ENCODE results near the gene HRH4.

DNA sequence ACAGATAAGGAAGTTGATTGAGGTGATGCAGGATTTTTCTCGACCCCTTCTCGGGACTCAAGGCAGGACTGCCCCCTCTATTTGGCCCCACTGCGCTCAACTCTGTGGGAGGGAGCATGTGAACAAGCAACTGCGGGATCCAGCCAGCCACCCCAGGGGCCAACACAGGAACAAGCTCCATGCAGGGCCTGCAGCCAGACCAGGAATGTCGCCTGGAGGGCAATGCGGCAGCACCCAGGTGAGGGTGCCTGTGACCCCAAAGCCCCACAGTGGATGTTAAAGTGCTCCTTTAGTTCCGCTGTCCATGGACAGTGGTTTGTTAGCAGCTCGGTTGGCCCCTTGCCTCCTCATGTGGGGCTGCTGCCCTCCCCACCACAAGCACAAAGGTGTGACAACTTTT lies 57.1 kb downstream of the HRH4 start:
- TF ChIP-seq, protein P1, sequence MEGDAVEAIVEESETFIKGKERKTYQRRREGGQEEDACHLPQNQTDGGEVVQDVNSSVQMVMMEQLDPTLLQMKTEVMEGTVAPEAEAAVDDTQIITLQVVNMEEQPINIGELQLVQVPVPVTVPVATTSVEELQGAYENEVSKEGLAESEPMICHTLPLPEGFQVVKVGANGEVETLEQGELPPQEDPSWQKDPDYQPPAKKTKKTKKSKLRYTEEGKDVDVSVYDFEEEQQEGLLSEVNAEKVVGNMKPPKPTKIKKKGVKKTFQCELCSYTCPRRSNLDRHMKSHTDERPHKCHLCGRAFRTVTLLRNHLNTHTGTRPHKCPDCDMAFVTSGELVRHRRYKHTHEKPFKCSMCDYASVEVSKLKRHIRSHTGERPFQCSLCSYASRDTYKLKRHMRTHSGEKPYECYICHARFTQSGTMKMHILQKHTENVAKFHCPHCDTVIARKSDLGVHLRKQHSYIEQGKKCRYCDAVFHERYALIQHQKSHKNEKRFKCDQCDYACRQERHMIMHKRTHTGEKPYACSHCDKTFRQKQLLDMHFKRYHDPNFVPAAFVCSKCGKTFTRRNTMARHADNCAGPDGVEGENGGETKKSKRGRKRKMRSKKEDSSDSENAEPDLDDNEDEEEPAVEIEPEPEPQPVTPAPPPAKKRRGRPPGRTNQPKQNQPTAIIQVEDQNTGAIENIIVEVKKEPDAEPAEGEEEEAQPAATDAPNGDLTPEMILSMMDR (conservative IDR thresholded peaks at IDR 0.05; ENCODE audit: low read depth, low read length) = no peak
- TF ChIP-seq EZH2 (IDR thresholded peaks at IDR 0.05; ENCODE audit: borderline replicate concordance, low read depth, low read length, poor library complexity, severe bottlenecking) = no peak

Data from A673 (cell line).